ENCODE results near the gene CHST15.

GRCh38 chr10:124056337-124056980 lies 36.9 kb downstream of the CHST15 start:
- TF ChIP-seq CTCF (IDR thresholded peaks at IDR 0.05): no peak
- TF ChIP-seq POLR2A (IDR thresholded peaks at IDR 0.05): no peak
